ENCODE results near the gene PCNX2. TPM values are rescaled to one million over a fixed set of nuclear protein-coding genes. Genes with fewer than 3 reads are reported as not detected.

The PCNX2 gene
- total and polyA plus RNA-seq, 2 of the 8 experiments (the other 6 are each of a cell fraction or from before 2014, with no cell fraction given) = 46.1 to 57.6 TPM

- no peak overlapping the region for H3K14ac ChIP-seq (ENCODE audit: insufficient read length)
- DNase-seq (ENCODE audit: low read depth in 1 of 2, low spot score in 2 of 2) (no peak), FAIRE-seq (no peak)
- H3K4me2 ChIP-seq (ENCODE audit: insufficient read depth in 1 of 2, low read depth in 2 of 2, low read length in 2 of 2) = no peak overlapping the region
- no peaks in the 10 kb centered on the region for H3K4me1 ChIP-seq (replicated peaks in 1 of 4; ENCODE audit: control insufficient read depth in 3 of 4, insufficient read depth in 4 of 4, low read length in 3 of 4)
- H3K27ac ChIP-seq (ENCODE audit: low read depth, low read length) = no peak overlapping the region
- H4K5ac ChIP-seq (ENCODE audit: insufficient read length, low read depth, low read length) = no peak overlapping the region
- H3K56ac ChIP-seq (replicated peaks; ENCODE audit: insufficient read length, low read depth, low read length) = no peak overlapping the region
- H3K79me1 ChIP-seq (ENCODE audit: low read depth, low read length) = no peaks in the 10 kb centered on the region
- H3K9ac ChIP-seq (replicated peaks in 1 of 4; ENCODE audit: extremely low read depth in 1 of 4, low read depth in 3 of 4, low read length in 3 of 4) = no peak overlapping the region
- no peaks in the 10 kb centered on the region for H3K9me3 ChIP-seq (ENCODE audit: insufficient read depth in 2 of 2, low read depth in 1 of 2, low read length in 1 of 2)
- H3K23ac ChIP-seq (ENCODE audit: insufficient read length) = no peak overlapping the region
- POLR2A ChIA-PET (ENCODE audit: partially characterized antibody) = interaction anchor here (1.0 kb wide), 1 partner anchor 12 kb away, joined by 3 read pairs; no protein-coding TSS in a partner anchor
- no peak overlapping the region for H2BK20ac ChIP-seq (ENCODE audit: low read length)
- 90% methylated on average over 3 of the region's 3 CpGs; no CpG with 5 or more reads in 1 of the 2 experiments for WGBS, 2 experiments (ENCODE audit: extremely low coverage in 1 of 2, insufficient coverage in 1 of 2, insufficient read length in 1 of 2, insufficient replicate concordance in 2 of 2, low coverage in 1 of 2, low lambda C conversion rate in 2 of 2, missing lambda C conversion rate in 1 of 2)
- H3K23me2 ChIP-seq (ENCODE audit: low read depth, low read length) = no peaks in the 10 kb centered on the region
- no peak overlapping the region for H2AK5ac ChIP-seq (ENCODE audit: low read depth, low read length)
- no peak overlapping the region for H3K18ac ChIP-seq (ENCODE audit: extremely low read depth, low read length)
- no peak overlapping the region for H2BK12ac ChIP-seq (ENCODE audit: low read depth, low read length)
- H4K91ac ChIP-seq (replicated peaks; ENCODE audit: insufficient read length, low read length) = no peak overlapping the region
- no peak overlapping the region for H3K4me3 ChIP-seq (ENCODE audit: extremely low read depth in 1 of 4, insufficient read depth in 2 of 4, low read depth in 3 of 4, low read length in 4 of 4)
- H2BK120ac ChIP-seq (replicated peaks; ENCODE audit: low read depth, low read length) = no peak overlapping the region
- H2AFZ ChIP-seq (ENCODE audit: low read length) = no peak overlapping the region
- H3K4ac ChIP-seq (replicated peaks; ENCODE audit: insufficient read length, low read depth, low read length) = no peak overlapping the region
- CTCF ChIA-PET (ENCODE audit: partially characterized antibody) = interaction anchor here (1.4 kb wide), 1 partner anchor 12 kb away, joined by 3 read pairs; no protein-coding TSS in a partner anchor
- no peak overlapping the region for H2BK15ac ChIP-seq (ENCODE audit: low read length)
- peaks cover 14 to 53% (median 37%) of the 10 kb centered on the region in 4 experiments; a peak in 7 of 8 replicates for H3K36me3 ChIP-seq (ENCODE audit: control insufficient read depth in 2 of 4, insufficient read depth in 4 of 4, low read length in 3 of 4)
- H4K20me1 ChIP-seq (replicated peaks in 1 of 2; ENCODE audit: control insufficient read depth in 1 of 2, insufficient read depth in 2 of 2, low read length in 2 of 2) = peaks cover 1 to 3% of the 10 kb centered on the region in 2 experiments
- H4K8ac ChIP-seq (ENCODE audit: extremely low read depth, insufficient read depth, low read length) = no peak overlapping the region
- H2BK5ac ChIP-seq (ENCODE audit: low read depth, low read length) = no peak overlapping the region
- no peaks in the 10 kb centered on the region for H3K27me3 ChIP-seq (replicated peaks in 1 of 4; ENCODE audit: control insufficient read depth in 3 of 4, extremely low read depth in 1 of 4, insufficient read depth in 3 of 4, low read length in 3 of 4)
- no peaks in the 10 kb centered on the region for H3K79me2 ChIP-seq (ENCODE audit: control insufficient read depth in 1 of 2, insufficient read depth in 2 of 2, low read length in 2 of 2)
- TF ChIP-seq SP2 (IDR thresholded peaks at IDR 0.05; ENCODE audit: low read length) = no peak
- no peak for TF ChIP-seq E2F6 (IDR thresholded peaks at IDR 0.05)
- TF ChIP-seq CREB1 (IDR thresholded peaks at IDR 0.05) = no peak
- TF ChIP-seq PHF8 (conservative IDR thresholded peaks at IDR 0.05; ENCODE audit: low read depth, low read length) = no peak
- TF ChIP-seq POLR2AphosphoS5 (IDR thresholded peaks at IDR 0.05; ENCODE audit: low read depth, low read length) = no peak
- TF ChIP-seq GTF2F1 (IDR thresholded peaks at IDR 0.05; ENCODE audit: borderline replicate concordance, low read depth, low read length) = no peak
- TF ChIP-seq CHD2 (IDR thresholded peaks at IDR 0.05; ENCODE audit: low read length) = no peak
- TF ChIP-seq SIRT6 (IDR thresholded peaks at IDR 0.05; ENCODE audit: low read length) = no peak
- TF ChIP-seq CHD1 (IDR thresholded peaks at IDR 0.05; ENCODE audit: low read depth, low read length) = no peak
- no peak for TF ChIP-seq SP4 (IDR thresholded peaks at IDR 0.05; ENCODE audit: low read length)
- no peak for TF ChIP-seq TEAD4 (IDR thresholded peaks at IDR 0.05; ENCODE audit: low read depth, low read length)
- no peak for TF ChIP-seq NANOG (IDR thresholded peaks at IDR 0.05; ENCODE audit: insufficient read depth, low read depth, low read length, poor library complexity, severe bottlenecking)
- no peak for TF ChIP-seq BACH1 (IDR thresholded peaks at IDR 0.05; ENCODE audit: low read length)
- no peak for TF ChIP-seq GABPA (IDR thresholded peaks at IDR 0.05; ENCODE audit: borderline replicate concordance, insufficient read depth, low read length)
- TF ChIP-seq MAFK (IDR thresholded peaks at IDR 0.05; ENCODE audit: low read depth, low read length) = no peak
- TF ChIP-seq RXRA (IDR thresholded peaks at IDR 0.05; ENCODE audit: insufficient read depth, low read depth, low read length) = no peak
Observed at GRCh38 chr1:232974971-232975370, 320.6 kb downstream of the PCNX2 start.
